Common myeloid progenitor, CD34-positive (primary cell): Measurements from ENCODE around the gene LGALSL.
A peak's percentile ranks its signal among the peaks of the same experiment; 100 is the strongest.
"Not testable (repeated sequence)": the region's sequence is repeated elsewhere in the genome, so short reads cannot be mapped to it uniquely, and the experiment has no call there.

Experiments used
- CTCF ChIA-PET: fragments of 350-600 bp; sonication (Branson Sonifier 250); formaldehyde crosslinking; loops from one replicate; lab custom pipeline; 2021; ENCODE audit warnings: antibody characterized with exemption; lab: Charles Lee
- POLR2A ChIA-PET: fragments of 350-600 bp; sonication (Branson Sonifier 250); formaldehyde crosslinking; loops from one replicate; lab custom pipeline; 2021; ENCODE audit warnings: antibody characterized with exemption; lab: Charles Lee
- DNase-seq, 3 donors: peaks; one replicate each; pipeline versions ENCODE4 v3.0.0 to v3.0.0-alpha.2; 2013
- H3K27ac ChIP-seq, 2 experiments: 1 replicate in 1 of 2; 2 replicates in 1 of 2; pipeline ENCODE4 v1.7.0; 2013; ENCODE audit warnings: inconsistent platforms in 2 of 2, low read length in 2 of 2, mild to moderate bottlenecking in 2 of 2, low read depth in 1 of 2, moderate library complexity in 1 of 2; ENCODE audit not compliant: severe bottlenecking in 2 of 2, insufficient read depth in 1 of 2, poor library complexity in 1 of 2
- H3K27me3 ChIP-seq, 5 experiments: replicated peaks in 2 of 5; 1 replicate in 3 of 5; 2 replicates in 2 of 5; pipeline versions ENCODE4 v1.6.1 to v1.7.0; 2013; ENCODE audit warnings: low read length in 4 of 5, mild to moderate bottlenecking in 2 of 5, moderate library complexity in 2 of 5, inconsistent platforms in 1 of 5; ENCODE audit not compliant: insufficient read depth in 5 of 5, control insufficient read depth in 4 of 5
- H3K36me3 ChIP-seq, 4 experiments: 1 replicate in 2 of 4; 2 replicates in 2 of 4; pipeline versions ENCODE4 v1.6.1 to v1.7.0; 2013; ENCODE audit warnings: low read length in 3 of 4, control low read depth in 1 of 4, mild to moderate bottlenecking in 1 of 4; ENCODE audit not compliant: control insufficient read depth in 4 of 4, insufficient read depth in 4 of 4
- H3K4me1 ChIP-seq, 4 experiments: 1 replicate in 3 of 4; 2 replicates in 1 of 4; pipeline versions ENCODE4 v1.6.1 to v1.7.1; 2013; ENCODE audit warnings: low read length in 3 of 4, mild to moderate bottlenecking in 3 of 4, control low read depth in 1 of 4, inconsistent platforms in 1 of 4, moderate library complexity in 1 of 4; ENCODE audit not compliant: control insufficient read depth in 4 of 4, insufficient read depth in 4 of 4; ENCODE audit errors: control extremely low read depth in 1 of 4
- H3K4me3 ChIP-seq, 7 experiments: 1 replicate in 4 of 7; 2 replicates in 3 of 7; pipeline versions ENCODE4 v1.5.1 to v1.7.0; 2013; ENCODE audit warnings: mild to moderate bottlenecking in 7 of 7, low read length in 6 of 7, moderate library complexity in 6 of 7, inconsistent platforms in 2 of 7, low read depth in 2 of 7, control low read depth in 1 of 7; ENCODE audit not compliant: insufficient read depth in 4 of 7, control insufficient read depth in 1 of 7; ENCODE audit errors: extremely low read depth in 1 of 7
- H3K9me3 ChIP-seq, 5 experiments: 1 replicate in 4 of 5; 2 replicates in 1 of 5; pipeline versions ENCODE4 v1.6.1 to v1.7.1; 2013; ENCODE audit warnings: low read length in 4 of 5, mild to moderate bottlenecking in 2 of 5, inconsistent platforms in 1 of 5, low read depth in 1 of 5, moderate library complexity in 1 of 5; ENCODE audit not compliant: control insufficient read depth in 4 of 5, insufficient read depth in 2 of 5; ENCODE audit errors: control extremely low read depth in 1 of 5
- WGBS: methylation state at CpG from one replicate; pipeline ENCODE4 v1.1.5; 2013; ENCODE audit not compliant: insufficient coverage; 5-methylcytosine and 5-hydroxymethylcytosine counted together

LGALSL gene

GRCh38 chr2:64442801-64443429 lies 11.0 kb upstream of the LGALSL start:
- Histone ChIP-seq H3K27me3 (peaks cover 0 to 10% (median 0%) of the 10 kb centered on the region in 5 experiments), H3K27ac (no peak overlapping the region), H3K4me3 (no peak overlapping the region), H3K9me3 (no peaks in the 10 kb centered on the region), H3K36me3 (no peaks in the 10 kb centered on the region), H3K4me1 (no peaks in the 10 kb centered on the region)
- CTCF ChIA-PET: interaction anchor here (0.6 kb wide), 1 partner anchor 386 kb away, joined by 3 read pairs; no protein-coding TSS in a partner anchor
- 87% methylated on average over 3 of the region's 7 CpGs for WGBS
- DNase-seq: no peak
- POLR2A ChIA-PET: no interaction called here

- CTCF ChIA-PET: interaction anchor here (0.6 kb wide), 1 partner anchor 96 kb away, joined by 3 read pairs; no protein-coding TSS in a partner anchor
- H3K4me3 ChIP-seq, POLR2A ChIA-PET: not testable (repeated sequence)
These were observed 8.0 kb upstream of the LGALSL start for GRCh38 chr2:64445970-64446369.

GRCh38 chr2:64447317-64448040 lies 6.5 kb upstream of the LGALSL start:
- Histone ChIP-seq H3K27me3 (no peaks in the 10 kb centered on the region), H3K9me3 (no peaks in the 10 kb centered on the region), H3K4me3 (no peak overlapping the region), H3K4me1 (no peaks in the 10 kb centered on the region), H3K36me3 (no peaks in the 10 kb centered on the region), H3K27ac (no peak overlapping the region)
- POLR2A ChIA-PET: interaction anchor here (1.0 kb wide), 1 partner anchor 107 kb away, joined by 3 read pairs; no protein-coding TSS in a partner anchor
- 100% methylated on average over 1 of the region's 2 CpGs for WGBS
- no peak for DNase-seq
- CTCF ChIA-PET: interaction anchor here (1.1 kb wide), 1 partner anchor 42 kb away, joined by 3 read pairs; no protein-coding TSS in a partner anchor

More at GRCh38 chr2:64445970-64446369, 8.0 kb upstream of the LGALSL start:
- not testable (repeated sequence) for H3K4me1 ChIP-seq, H3K27ac ChIP-seq, DNase-seq, H3K36me3 ChIP-seq, H3K9me3 ChIP-seq, H3K27me3 ChIP-seq

GRCh38 chr2:64448041-64448426 lies 5.9 kb upstream of the LGALSL start:
- H3K27ac ChIP-seq: no peak overlapping the region
- no peak overlapping the region for H3K4me3 ChIP-seq
- CTCF ChIA-PET: interaction anchor here (1.1 kb wide), 2 partner anchors 41 to 120 kb away, joined by 3 to 4 read pairs; no protein-coding TSS in a partner anchor
- no peak for DNase-seq
- no peaks in the 10 kb centered on the region for H3K36me3 ChIP-seq
- POLR2A ChIA-PET: no interaction called here
- 98% methylated on average over 4 of the region's 7 CpGs for WGBS
- H3K4me1 ChIP-seq: no peaks in the 10 kb centered on the region
- no peaks in the 10 kb centered on the region for H3K9me3 ChIP-seq
- no peaks in the 10 kb centered on the region for H3K27me3 ChIP-seq

- ChIA-PET POLR2A (interaction anchor here (0.6 kb wide), 1 partner anchor 118 kb away, joined by 3 read pairs; no protein-coding TSS in a partner anchor), CTCF (no interaction called here)
- WGBS: 94% methylated on average over 2 of the region's 2 CpGs
- Histone ChIP-seq H3K27ac (no peak overlapping the region), H3K27me3 (peaks cover 0 to 5% (median 0%) of the 10 kb centered on the region in 5 experiments), H3K36me3 (no peaks in the 10 kb centered on the region), H3K9me3 (no peaks in the 10 kb centered on the region), H3K4me1 (peaks cover 0 to 21% (median 13%) of the 10 kb centered on the region in 4 experiments), H3K4me3 (no peak overlapping the region)
- no peak for DNase-seq
These were observed 2.9 kb upstream of the LGALSL start for GRCh38 chr2:64451051-64451450.

GRCh38 chr2:64454386-64455332 lies 697 bp downstream of the LGALSL start:
- POLR2A ChIA-PET: no interaction called here

More at GRCh38 chr2:64454386-64455332, 697 bp downstream of the LGALSL start:
- WGBS: 14% methylated on average over 80 of the region's 103 CpGs
- Histone ChIP-seq H3K4me3 (peak overlapping the region; percentile 60 to 80 (median 73)), H3K9me3 (no peaks in the 10 kb centered on the region), H3K4me1 (peaks cover 0 to 21% (median 13%) of the 10 kb centered on the region in 4 experiments), H3K36me3 (no peaks in the 10 kb centered on the region), H3K27me3 (peaks cover 0 to 7% (median 0%) of the 10 kb centered on the region in 5 experiments), H3K27ac (no peak overlapping the region)
- peak; percentile 65 to 83 (median 73) for DNase-seq
- CTCF ChIA-PET: interaction anchor here (1.7 to 6.0 kb wide), 3 partner anchors 19 to 123 kb away, joined by 4 to 40 read pairs (median 8); no protein-coding TSS in a partner anchor
